NCI-H2107 treated with DMSO at 0.1 percent for 48 hours (cell line): ENCODE data around the gene B3GALT6.
"Not testable (repeated sequence)": the region's sequence is repeated elsewhere in the genome, so short reads cannot be mapped to it uniquely, and the experiment has no call there.

Source experiments
- DNase-seq: peaks from one replicate; lab custom pipeline; 2025; ENCODE audit not compliant: unreplicated experiment; lab: John Stamatoyannopoulos, UW

B3GALT6 gene

GRCh38 chr1:1242461-1243265, 10.6 kb downstream of the B3GALT6 start:
- no peak for DNase-seq

GRCh38 chr1:1243266-1243660, 11.2 kb downstream of the B3GALT6 start:
- DNase-seq = no peak

- DNase-seq = no peak
Observed at GRCh38 chr1:1243807-1244191, 11.8 kb downstream of the B3GALT6 start.

- DNase-seq = no peak
Observed at GRCh38 chr1:1244192-1244811, 12.3 kb downstream of the B3GALT6 start.

GRCh38 chr1:1245178-1245816, 13.3 kb downstream of the B3GALT6 start:
- no peak for DNase-seq

- no peak for DNase-seq
Observed at GRCh38 chr1:1245817-1246576, 14.0 kb downstream of the B3GALT6 start.

GRCh38 chr1:1246577-1247340, 14.7 kb downstream of the B3GALT6 start, which contains the start of gene C1QTNF12:
Gene C1QTNF12 (minus strand): TSS chr1:1246722. CDS start chr1:1246690, 32 bp downstream.
- no peak for DNase-seq

- DNase-seq = no peak
Observed at GRCh38 chr1:1247341-1247913, 15.4 kb downstream of the B3GALT6 start.

- not testable (repeated sequence) for DNase-seq
Observed at GRCh38 chr1:1248009-1248913, 16.2 kb downstream of the B3GALT6 start.

GRCh38 chr1:1250786-1251284, 18.8 kb downstream of the B3GALT6 start:
- no peak for DNase-seq

GRCh38 chr1:1253314-1253713, 21.3 kb downstream of the B3GALT6 start:
- no peak for DNase-seq

- no peak for DNase-seq
Observed at GRCh38 chr1:1253972-1254666, 22.1 kb downstream of the B3GALT6 start.

GRCh38 chr1:1254667-1254998, 22.6 kb downstream of the B3GALT6 start:
- DNase-seq = no peak

GRCh38 chr1:1255078-1255477, 23.0 kb downstream of the B3GALT6 start:
- DNase-seq = no peak

GRCh38 chr1:1255611-1256010, 23.6 kb downstream of the B3GALT6 start:
- no peak for DNase-seq

- DNase-seq = no peak
Observed at GRCh38 chr1:1256956-1257871, 25.2 kb downstream of the B3GALT6 start.

- DNase-seq = no peak
Observed at GRCh38 chr1:1259119-1259488, 27.1 kb downstream of the B3GALT6 start.

GRCh38 chr1:1259540-1259939, 27.5 kb downstream of the B3GALT6 start:
- DNase-seq = no peak
